Activated CD8-positive, alpha-beta T cell treated with anti-CD3 and anti-CD28 coated beads, Interleukin-2, amount 10 ng/mL, durations not matched to agents 7 days and 5 days (primary cell): ENCODE data around the gene MMP12. TPM values are rescaled to one million over a fixed set of nuclear protein-coding genes. Genes with fewer than 3 reads are reported as not detected.

Source experiments
- ATAC-seq: fragments of 150-1000 bp; cut with Tn5 transposase; one replicate; pipeline ENCODE4 v1.10.0; 2021; ENCODE audit warnings: moderate library complexity
- CTCF ChIA-PET: fragments of 350-600 bp; sonication (Branson Sonifier 250); formaldehyde crosslinking; loops from one replicate; lab custom pipeline; 2021; ENCODE audit warnings: antibody characterized with exemption; lab: Charles Lee
- POLR2A ChIA-PET: fragments of 350-600 bp; sonication (Branson Sonifier 250); formaldehyde crosslinking; loops from one replicate; lab custom pipeline; 2021; ENCODE audit warnings: antibody characterized with exemption; lab: Charles Lee
- DNase-seq: peaks from one replicate; pipeline ENCODE4 v3.0.0-alpha.2; 2020
- H3K27ac Mint-ChIP-seq: one replicate; pipeline ENCODE4 v1.8.0; 2021; ENCODE audit warnings: mild to moderate bottlenecking, mixed read lengths
- H3K27me3 Mint-ChIP-seq: one replicate; pipeline ENCODE4 v1.8.0; 2021; ENCODE audit warnings: low read depth, mixed read lengths
- H3K36me3 Mint-ChIP-seq: one replicate; pipeline ENCODE4 v1.8.0; 2021; ENCODE audit warnings: low read depth, mixed read lengths
- H3K4me1 Mint-ChIP-seq: one replicate; pipeline ENCODE4 v1.8.0; 2021; ENCODE audit warnings: low read depth, mixed read lengths
- H3K4me3 Mint-ChIP-seq: one replicate; pipeline ENCODE4 v1.8.0; 2021; ENCODE audit warnings: mild to moderate bottlenecking, mixed read lengths
- H3K9me3 Mint-ChIP-seq: one replicate; pipeline ENCODE4 v1.8.0; 2022; ENCODE audit warnings: mixed read lengths; ENCODE audit not compliant: insufficient read depth
- total RNA-seq, 2 experiments: library from RNA; stranded (reverse); gene quantifications; one replicate each; pipeline ENCODE4 v1.2.3, GENCODE V29; 2021

Gene MMP12
- total RNA-seq, 2 experiments from 2014 or later = not detected

DNA sequence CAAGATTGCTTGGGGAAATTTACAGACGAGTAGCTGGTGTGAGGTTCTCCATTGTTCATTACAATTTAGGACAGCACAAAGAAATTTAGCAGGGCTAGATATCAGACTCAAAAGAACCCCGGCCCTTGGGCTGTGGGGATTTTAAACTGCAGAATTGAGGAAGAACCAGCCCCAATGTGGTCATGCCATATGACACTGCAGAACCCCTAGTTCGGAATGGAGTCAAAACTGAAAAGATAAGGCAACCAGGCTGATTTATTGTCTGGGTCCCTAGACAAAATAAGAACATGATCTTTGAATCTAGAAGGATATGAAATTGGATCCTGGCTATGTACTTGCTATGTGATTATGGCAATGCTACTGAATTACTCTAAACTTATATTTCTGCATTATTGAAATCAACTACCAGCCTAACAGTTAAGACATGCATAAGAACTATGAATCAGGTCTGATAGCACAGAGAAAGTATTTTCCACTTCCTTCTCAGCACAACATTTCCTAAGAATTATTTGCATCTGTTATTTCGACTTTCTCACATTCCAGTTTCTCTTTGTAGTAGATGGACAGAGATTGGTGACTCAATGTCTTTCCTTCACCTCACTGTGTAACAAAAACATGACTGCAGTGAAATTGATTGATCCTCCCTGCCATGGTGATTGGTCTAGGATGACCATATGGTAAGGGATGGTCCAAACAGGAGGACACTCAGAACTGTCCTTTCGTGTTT lies 44.6 kb downstream of the MMP12 start:
- Mint-ChIP-seq H3K36me3 (no peaks in the 10 kb centered on the region), H3K9me3 (no peaks in the 10 kb centered on the region), H3K27me3 (peaks cover 24% of the 10 kb centered on the region), H3K4me3 (no peak overlapping the region), H3K4me1 (no peaks in the 10 kb centered on the region), H3K27ac (no peak overlapping the region)
- POLR2A ChIA-PET = no interaction called here
- no peak for DNase-seq
- no peak for ATAC-seq
- CTCF ChIA-PET = interaction anchor here (1.1 to 3.0 kb wide), 2 partner anchors 25 to 111 kb away, joined by 5 to 13 read pairs; no protein-coding TSS in a partner anchor

DNA sequence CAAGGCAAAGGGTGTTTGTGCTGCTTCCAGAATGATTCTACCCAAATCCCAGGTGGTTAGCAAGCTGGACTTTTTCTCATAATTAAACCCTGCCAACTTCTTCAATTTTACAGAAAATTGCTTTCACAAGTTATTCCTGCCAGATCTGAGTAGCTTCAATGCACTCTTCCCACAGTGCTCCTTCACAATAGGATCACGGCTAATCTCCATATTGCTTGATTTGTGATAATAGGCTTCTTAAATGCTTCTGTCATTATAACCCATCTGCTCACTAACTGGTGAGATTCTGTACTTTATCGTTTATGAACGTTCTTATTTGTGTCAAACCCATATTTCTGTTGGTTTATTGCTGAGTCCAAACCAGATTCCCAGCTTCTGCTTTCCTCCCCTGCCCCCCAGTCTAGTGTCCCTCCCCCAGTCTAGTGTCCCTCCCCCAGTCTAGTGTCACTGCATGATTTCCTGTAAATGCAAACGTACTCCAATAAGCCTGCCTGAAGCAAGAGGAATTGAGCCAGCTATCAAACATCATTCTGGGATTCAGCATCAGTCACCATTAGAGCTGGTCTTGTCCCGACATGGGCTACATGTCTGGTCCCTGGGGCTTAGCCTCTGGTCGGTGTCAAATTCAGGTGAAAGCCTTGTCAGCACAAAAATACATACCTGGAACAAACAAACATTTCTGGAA lies 45.3 kb downstream of the MMP12 start:
- DNase-seq = no peak
- CTCF ChIA-PET = interaction anchor here (3.0 kb wide), 1 partner anchor 111 kb away, joined by 13 read pairs; no protein-coding TSS in a partner anchor
- peaks cover 22% of the 10 kb centered on the region for H3K27me3 Mint-ChIP-seq
- POLR2A ChIA-PET = no interaction called here
- no peaks in the 10 kb centered on the region for H3K4me1 Mint-ChIP-seq
- H3K36me3 Mint-ChIP-seq = no peaks in the 10 kb centered on the region
- H3K27ac Mint-ChIP-seq = no peak overlapping the region
- H3K9me3 Mint-ChIP-seq = no peaks in the 10 kb centered on the region
- no peak for ATAC-seq
- no peak overlapping the region for H3K4me3 Mint-ChIP-seq

DNA sequence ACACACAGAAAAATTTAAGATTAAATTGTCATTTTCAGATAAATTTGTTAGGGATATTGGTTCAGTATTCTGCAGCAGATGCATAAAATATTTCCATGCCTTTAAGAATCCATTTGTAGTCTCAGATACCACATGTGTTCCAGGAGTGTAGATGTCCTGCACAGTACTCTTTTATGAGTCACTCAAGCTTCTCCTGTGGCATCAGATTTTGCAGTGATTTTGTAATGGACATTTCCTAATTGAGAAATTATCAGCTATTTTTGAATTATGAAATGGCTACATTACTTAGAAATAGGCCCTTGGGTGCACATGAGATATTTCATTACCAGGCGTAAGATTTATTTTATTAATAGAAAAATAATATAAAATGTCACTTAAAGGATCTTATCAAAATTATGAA lies 50.2 kb downstream of the MMP12 start:
- Mint-ChIP-seq H3K27me3 (peaks cover 2% of the 10 kb centered on the region), H3K27ac (no peak overlapping the region), H3K9me3 (no peaks in the 10 kb centered on the region), H3K4me1 (no peaks in the 10 kb centered on the region), H3K36me3 (no peaks in the 10 kb centered on the region), H3K4me3 (no peak overlapping the region)
- ATAC-seq (no peak), DNase-seq (no peak)
- CTCF ChIA-PET = no interaction called here
- POLR2A ChIA-PET = no interaction called here

DNA sequence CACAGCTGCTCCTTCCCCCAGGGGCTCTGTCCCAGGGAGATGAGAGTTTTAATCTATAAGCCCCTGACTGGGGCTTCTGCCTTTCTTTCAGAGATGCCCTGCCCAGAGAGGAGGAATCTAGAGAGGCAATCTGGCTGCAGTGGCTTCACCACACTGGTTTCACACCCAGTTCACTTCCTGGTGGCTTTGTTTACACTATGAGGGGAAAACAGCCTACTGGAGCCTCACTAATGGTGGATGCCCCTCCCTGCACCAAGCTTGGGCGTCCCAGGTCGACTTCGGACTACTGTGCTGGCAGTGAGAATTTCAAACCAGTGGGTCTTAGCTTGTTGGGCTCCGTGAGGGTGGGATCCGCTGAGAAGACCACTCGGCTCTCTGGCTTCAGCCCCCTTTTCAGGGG lies 55.3 kb downstream of the MMP12 start:
- no peaks in the 10 kb centered on the region for H3K36me3 Mint-ChIP-seq

DNA sequence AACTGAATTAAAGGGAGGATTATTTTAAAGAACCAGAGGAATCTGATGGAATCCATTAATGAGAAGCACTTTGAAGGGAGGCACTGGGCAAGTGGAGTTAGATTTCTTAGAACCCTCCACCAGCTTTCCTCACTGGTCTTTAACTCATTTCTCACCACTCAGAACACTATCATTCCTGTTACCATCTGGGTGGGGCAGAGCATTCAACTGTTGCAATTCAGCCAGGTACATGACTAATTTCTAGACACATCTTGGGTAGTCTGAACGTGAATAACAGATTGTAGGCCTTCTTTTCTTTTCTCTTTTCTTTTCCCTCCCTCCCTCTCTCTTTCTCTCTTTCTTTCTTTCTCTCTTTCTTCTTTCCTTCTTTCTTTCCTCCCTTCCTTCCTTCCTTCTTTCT lies 61.3 kb downstream of the MMP12 start:
- H3K4me1 Mint-ChIP-seq = no peaks in the 10 kb centered on the region
- DNase-seq (no peak), ATAC-seq (no peak)
- no peaks in the 10 kb centered on the region for H3K27me3 Mint-ChIP-seq
- H3K4me3 Mint-ChIP-seq = no peak overlapping the region
- ChIA-PET CTCF (no interaction called here), POLR2A (no interaction called here)
- no peaks in the 10 kb centered on the region for H3K36me3 Mint-ChIP-seq
- H3K9me3 Mint-ChIP-seq = no peaks in the 10 kb centered on the region
- no peak overlapping the region for H3K27ac Mint-ChIP-seq

More for the DNA sequence above, 55.3 kb downstream of the MMP12 start:
- DNase-seq (no peak), ATAC-seq (no peak)
- Mint-ChIP-seq H3K27me3 (no peaks in the 10 kb centered on the region), H3K27ac (no peak overlapping the region), H3K9me3 (no peaks in the 10 kb centered on the region), H3K4me3 (no peak overlapping the region), H3K4me1 (no peaks in the 10 kb centered on the region)
- CTCF ChIA-PET = no interaction called here
- POLR2A ChIA-PET = no interaction called here

Other genes with a start within 250 kb of the MMP12 start
- gene MMP20, start 249.7 kb downstream of the MMP12 start, total RNA-seq = not detected
- not detected for gene MMP27, start 169.2 kb downstream of the MMP12 start, total RNA-seq
- not detected for gene MMP8, start 150.0 kb downstream of the MMP12 start, total RNA-seq
- not detected for gene MMP10, start 94.4 kb downstream of the MMP12 start, total RNA-seq
- gene MMP1, start 76.8 kb downstream of the MMP12 start, total RNA-seq = not detected
- gene MMP3, start 31.4 kb downstream of the MMP12 start, total RNA-seq = not detected
- gene MMP13, start 80.8 kb upstream of the MMP12 start, total RNA-seq = not detected
- 10 to 100 TPM; 31.3 to 34.0 TPM for gene DCUN1D5, start 217.2 kb upstream of the MMP12 start, total RNA-seq
- 1 to 10 TPM; 1.6 to 1.7 TPM for gene DYNC2H1, start 234.4 kb upstream of the MMP12 start, total RNA-seq